Skeletal muscle tissue (tissue), 4 donors: Measurements from ENCODE around the gene WDR18. TPM values are rescaled to one million over a fixed set of nuclear protein-coding genes. Genes with fewer than 3 reads are reported as not detected.

ENCODE experiments used
- H3K27ac ChIP-seq: one replicate; pipeline ENCODE4 v1.7.0; 2013; ENCODE audit warnings: mild to moderate bottlenecking, low read depth, low read length, inconsistent platforms
- H3K27me3 ChIP-seq, 3 donors: one replicate each; pipeline ENCODE4 v1.7.0; 2013; ENCODE audit warnings: low read length in 3 of 3; ENCODE audit not compliant: control insufficient read depth in 3 of 3, insufficient read depth in 3 of 3
- H3K36me3 ChIP-seq, 3 donors: one replicate each; pipeline ENCODE4 v1.7.0; 2013; ENCODE audit warnings: low read length in 3 of 3; ENCODE audit not compliant: control insufficient read depth in 3 of 3, insufficient read depth in 3 of 3
- H3K4me1 ChIP-seq, 3 donors: one replicate each; pipeline ENCODE4 v1.7.0; 2013; ENCODE audit warnings: low read length in 3 of 3, mild to moderate bottlenecking in 3 of 3; ENCODE audit not compliant: control insufficient read depth in 3 of 3, insufficient read depth in 3 of 3
- H3K4me3 ChIP-seq, 3 donors: one replicate each; pipeline ENCODE4 v1.7.0; 2013; ENCODE audit warnings: low read length in 3 of 3
- H3K9ac ChIP-seq, 3 donors: one replicate each; pipeline ENCODE4 v1.7.0; 2013; ENCODE audit warnings: low read length in 3 of 3, mild to moderate bottlenecking in 3 of 3, moderate library complexity in 2 of 3, low read depth in 1 of 3
- H3K9me3 ChIP-seq, 3 donors: one replicate each; pipeline ENCODE4 v1.7.0; 2013; ENCODE audit warnings: low read length in 3 of 3; ENCODE audit not compliant: control insufficient read depth in 3 of 3
- total RNA-seq: library from RNA; depleted of rRNA; stranded (reverse); fragments of >200 nt; gene quantifications from one replicate; pipeline ENCODE4 v1.2.3, GENCODE V29; 2014
- donor health status: Osteomylitis.

The WDR18 gene
- total RNA-seq, 1 donor from 2014 or later: 35.5 TPM

GRCh38 chr19:1027650-1028061 is 43.5 kb downstream of the WDR18 start:
- peak overlapping the region; percentile 35 to 73 (median 60) for H3K4me3 ChIP-seq
- peaks cover 0 to 6% (median 4%) of the 10 kb centered on the region in 3 donors for H3K36me3 ChIP-seq
- no peaks in the 10 kb centered on the region for H3K9me3 ChIP-seq
- H3K27ac ChIP-seq: peak overlapping the region; percentile 19
- peaks cover 4 to 6% (median 6%) of the 10 kb centered on the region in 3 donors for H3K4me1 ChIP-seq
- peaks cover 0 to 22% (median 14%) of the 10 kb centered on the region in 3 donors for H3K27me3 ChIP-seq
- H3K9ac ChIP-seq: peak overlapping the region in 1 of 3 donors; percentile 8

GRCh38 chr19:1028062-1028926 is 44.1 kb downstream of the WDR18 start:
- H3K36me3 ChIP-seq: peaks cover 0 to 6% (median 4%) of the 10 kb centered on the region in 3 donors
- H3K9ac ChIP-seq: peak overlapping the region in 2 of 3 donors; percentile 25 to 64
- peak overlapping the region; percentile 35 to 73 (median 52) for H3K4me3 ChIP-seq
- peak overlapping the region; percentile 19 for H3K27ac ChIP-seq
- H3K27me3 ChIP-seq: peaks cover 0 to 22% (median 14%) of the 10 kb centered on the region in 3 donors
- no peaks in the 10 kb centered on the region for H3K9me3 ChIP-seq
- H3K4me1 ChIP-seq: peaks cover 4 to 6% (median 6%) of the 10 kb centered on the region in 3 donors

GRCh38 chr19:1032264-1032867 is 48.2 kb downstream of the WDR18 start:
- no peak overlapping the region for H3K27ac ChIP-seq
- peaks cover 0 to 6% (median 4%) of the 10 kb centered on the region in 3 donors for H3K36me3 ChIP-seq
- peaks cover 4 to 6% (median 4%) of the 10 kb centered on the region in 3 donors for H3K4me1 ChIP-seq
- no peak overlapping the region for H3K4me3 ChIP-seq
- no peak overlapping the region for H3K9ac ChIP-seq
- peaks cover 0 to 8% (median 1%) of the 10 kb centered on the region in 3 donors for H3K27me3 ChIP-seq
- no peaks in the 10 kb centered on the region for H3K9me3 ChIP-seq

GRCh38 chr19:1035998-1036621 is 52.0 kb downstream of the WDR18 start:
- H3K4me1 ChIP-seq: peaks cover 18 to 23% (median 20%) of the 10 kb centered on the region in 3 donors
- H3K36me3 ChIP-seq: peaks cover 0 to 6% (median 4%) of the 10 kb centered on the region in 3 donors
- no peak overlapping the region for H3K4me3 ChIP-seq

GRCh38 chr19:1037621-1038064 is 53.5 kb downstream of the WDR18 start:
- H3K36me3 ChIP-seq: no peaks in the 10 kb centered on the region
- no peak overlapping the region for H3K4me3 ChIP-seq
- no peaks in the 10 kb centered on the region for H3K9me3 ChIP-seq
- H3K27ac ChIP-seq: no peak overlapping the region
- H3K4me1 ChIP-seq: peaks cover 33 to 39% (median 36%) of the 10 kb centered on the region in 3 donors
- H3K9ac ChIP-seq: no peak overlapping the region
- H3K27me3 ChIP-seq: no peaks in the 10 kb centered on the region

More at GRCh38 chr19:1035998-1036621, 52.0 kb downstream of the WDR18 start:
- Histone ChIP-seq H3K9ac (no peak overlapping the region), H3K27me3 (no peaks in the 10 kb centered on the region), H3K9me3 (no peaks in the 10 kb centered on the region), H3K27ac (no peak overlapping the region)

- H3K9me3 ChIP-seq: no peaks in the 10 kb centered on the region
- H3K36me3 ChIP-seq: no peaks in the 10 kb centered on the region
- H3K27ac ChIP-seq: peak overlapping the region; percentile 40
- H3K4me1 ChIP-seq: peaks cover 33 to 43% (median 36%) of the 10 kb centered on the region in 3 donors
- peak overlapping the region; percentile 58 to 83 (median 74) for H3K4me3 ChIP-seq
- H3K27me3 ChIP-seq: no peaks in the 10 kb centered on the region
- peak overlapping the region in 2 of 3 donors; percentile 68 to 72 for H3K9ac ChIP-seq
These were observed 55.0 kb downstream of the WDR18 start for GRCh38 chr19:1038978-1039645.

GRCh38 chr19:1039646-1040475 is 55.7 kb downstream of the WDR18 start, which contains the start of gene ABCA7:
Gene ABCA7, plus strand, starts transcription at chr19:1040107. Its CDS starts 1,255 bp downstream, at chr19:1041362.
- Histone ChIP-seq H3K4me1 (peaks cover 33 to 43% (median 36%) of the 10 kb centered on the region in 3 donors), H3K27me3 (no peaks in the 10 kb centered on the region), H3K9ac (peak within 1 kb of the TSS; percentile 77 to 88 (median 79)), H3K27ac (peak within 1 kb of the TSS; percentile 75), H3K9me3 (no peaks in the 10 kb centered on the region), H3K36me3 (peaks cover 0 to 2% (median 0%) of the 10 kb centered on the region in 3 donors), H3K4me3 (peak within 1 kb of the TSS; percentile 74 to 85 (median 83))

- peaks cover 33 to 43% (median 36%) of the 10 kb centered on the region in 3 donors for H3K4me1 ChIP-seq
- peak overlapping the region; percentile 75 for H3K27ac ChIP-seq
- H3K4me3 ChIP-seq: peak overlapping the region; percentile 74 to 85 (median 83)
- peaks cover 0 to 2% (median 0%) of the 10 kb centered on the region in 3 donors for H3K36me3 ChIP-seq
- peak overlapping the region; percentile 77 to 88 (median 79) for H3K9ac ChIP-seq
- H3K27me3 ChIP-seq: no peaks in the 10 kb centered on the region
- no peaks in the 10 kb centered on the region for H3K9me3 ChIP-seq
These were observed 56.5 kb downstream of the WDR18 start for GRCh38 chr19:1040476-1041271.
